ENCODE results near the gene NMT1. TPM values are rescaled to one million over a fixed set of nuclear protein-coding genes. Genes with fewer than 3 reads are reported as not detected.
"Not testable (repeated sequence)": the region's sequence is repeated elsewhere in the genome, so short reads cannot be mapped to it uniquely, and the experiment has no call there.

NMT1 gene
- total RNA-seq, 5 donors from 2014 or later (not counting 1 experiment from before 2014, with no cell fraction given) = 79.5 to 139 (median 125) TPM

DNA sequence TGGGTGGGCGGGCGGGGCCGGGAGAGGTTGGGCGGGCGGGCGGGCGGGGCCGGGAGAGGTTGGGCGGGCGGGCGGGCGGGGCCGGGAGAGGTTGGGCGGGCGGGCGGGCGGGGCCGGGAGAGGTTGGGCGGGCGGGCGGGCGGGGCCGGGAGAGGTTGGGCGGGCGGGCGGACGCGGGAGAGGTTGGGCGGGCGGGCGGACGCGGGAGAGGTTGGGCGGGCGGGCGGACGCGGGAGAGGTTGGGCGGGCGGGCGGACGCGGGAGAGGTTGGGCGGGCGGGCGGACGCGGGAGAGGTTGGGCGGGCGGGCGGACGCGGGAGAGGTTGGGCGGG, 9.4 kb upstream of the NMT1 start:
- H3K27me3 Mint-ChIP-seq; H3K9me3 Mint-ChIP-seq; H3K4me3 ChIP-seq (ENCODE audit: control insufficient read depth in 1 of 2, extremely low read depth in 1 of 2, low read length in 1 of 2); H3K27ac ChIP-seq (ENCODE audit: low read length); H3K9me3 ChIP-seq; H3K27me3 ChIP-seq (replicated peaks in 1 of 2; ENCODE audit: control insufficient read depth in 2 of 2, extremely low read depth in 1 of 2, insufficient read depth in 2 of 2, low read length in 1 of 2); H3K36me3 Mint-ChIP-seq; CTCF ChIA-PET; H3K27ac Mint-ChIP-seq; DNase-seq; H3K36me3 ChIP-seq (ENCODE audit: control insufficient read depth in 2 of 2, extremely low read depth in 1 of 2, insufficient read depth in 1 of 2, low read length in 1 of 2); ATAC-seq (replicated peaks in 1 of 4): not testable (repeated sequence)
- H3K4me1 ChIP-seq (ENCODE audit: control insufficient read depth in 1 of 2, extremely low read depth in 1 of 2, insufficient read depth in 2 of 2, low read length in 2 of 2) = peaks cover 12 to 42% of the 10 kb centered on the region in 2 experiments
- peak overlapping the region in 1 of 3 donors; percentile 69 for H3K4me3 Mint-ChIP-seq
- no CpG with 5 or more reads among the region's 54 CpGs for WGBS (ENCODE audit: insufficient coverage)
- peaks cover 31 to 43% (median 41%) of the 10 kb centered on the region in 3 donors for H3K4me1 Mint-ChIP-seq
- POLR2A ChIA-PET = interaction anchor here in 1 of 2 donors (0.6 kb wide), 1 partner anchor 96 kb away, joined by 10 read pairs; the partner anchor contains the start of gene HEXIM1

- Histone ChIP-seq H3K4me3 (ENCODE audit: control insufficient read depth in 1 of 2, extremely low read depth in 1 of 2, low read length in 1 of 2) (peak overlapping the region; percentile 42 to 54), H3K9me3 (no peaks in the 10 kb centered on the region), H3K36me3 (ENCODE audit: control insufficient read depth in 2 of 2, extremely low read depth in 1 of 2, insufficient read depth in 1 of 2, low read length in 1 of 2) (peaks cover 2 to 8% of the 10 kb centered on the region in 2 donors), H3K27me3 (replicated peaks in 1 of 2; ENCODE audit: control insufficient read depth in 2 of 2, extremely low read depth in 1 of 2, insufficient read depth in 2 of 2, low read length in 1 of 2) (no peaks in the 10 kb centered on the region), H3K4me1 (ENCODE audit: control insufficient read depth in 1 of 2, extremely low read depth in 1 of 2, insufficient read depth in 2 of 2, low read length in 2 of 2) (peaks cover 12 to 42% of the 10 kb centered on the region in 2 experiments), H3K27ac (ENCODE audit: low read length) (peak overlapping the region; percentile 40)
- H3K4me1 Mint-ChIP-seq = peaks cover 31 to 39% (median 37%) of the 10 kb centered on the region in 3 donors
- no peaks in the 10 kb centered on the region for H3K36me3 Mint-ChIP-seq
- ATAC-seq (replicated peaks in 1 of 4) (peak; percentile 4 to 49 (median 26)), DNase-seq (peak; percentile 12 to 67 (median 38))
- H3K27me3 Mint-ChIP-seq = no peaks in the 10 kb centered on the region
- H3K27ac Mint-ChIP-seq = peak overlapping the region; percentile 92 to 94
- H3K4me3 Mint-ChIP-seq = peak overlapping the region; percentile 69 to 84 (median 78)
- ChIA-PET CTCF (no interaction called here), POLR2A (interaction anchor here in 1 of 2 donors (0.6 kb wide), 1 partner anchor 96 kb away, joined by 10 read pairs; the partner anchor contains the start of gene HEXIM1)
- H3K9me3 Mint-ChIP-seq = no peaks in the 10 kb centered on the region
- 3% methylated on average over 18 of the region's 36 CpGs for WGBS (ENCODE audit: insufficient coverage)
Measured at GRCh38 chr17:45052052-45052772, 8.9 kb upstream of the NMT1 start.

DNA sequence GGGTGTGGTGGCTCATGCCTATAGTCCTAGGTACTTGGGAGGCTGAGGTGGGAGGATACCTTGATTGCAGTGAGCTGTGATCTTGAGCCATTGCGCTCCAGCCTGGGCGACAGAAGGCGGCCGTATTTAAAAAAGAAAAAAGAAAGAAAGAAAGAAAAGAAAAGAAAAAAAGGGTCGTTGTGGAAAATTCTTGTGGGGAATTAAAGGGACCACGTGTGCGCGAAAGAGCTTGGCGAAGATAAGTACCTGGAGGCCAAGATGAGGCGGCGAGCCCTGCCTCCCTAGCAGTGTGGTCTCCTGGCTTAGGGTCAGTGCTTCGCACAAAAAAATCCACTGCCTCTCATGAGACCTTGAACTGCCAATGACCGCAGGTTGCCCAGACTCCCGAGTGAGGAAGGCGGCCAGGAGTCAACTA, 728 bp upstream of the NMT1 start:
- WGBS (ENCODE audit: insufficient coverage) = 9% methylated on average over 15 of the region's 15 CpGs
- H3K36me3 ChIP-seq (ENCODE audit: control insufficient read depth in 2 of 2, extremely low read depth in 1 of 2, insufficient read depth in 1 of 2, low read length in 1 of 2) = peaks cover 2 to 10% of the 10 kb centered on the region in 2 donors
- H3K4me3 Mint-ChIP-seq = peak overlapping the region; percentile 85 to 100 (median 97)
- H3K27ac ChIP-seq (ENCODE audit: low read length) = peak overlapping the region; percentile 81
- H3K27ac Mint-ChIP-seq = peak overlapping the region; percentile 100
- no peak for ATAC-seq (replicated peaks in 1 of 4)
- DNase-seq = no peak
- H3K4me3 ChIP-seq (ENCODE audit: control insufficient read depth in 1 of 2, extremely low read depth in 1 of 2, low read length in 1 of 2) = peak overlapping the region; percentile 93 to 98
- H3K9me3 ChIP-seq = no peaks in the 10 kb centered on the region
- ChIA-PET POLR2A (interaction anchor here in 1 of 2 donors (0.5 to 1.3 kb wide), 4 partner anchors 14 to 893 kb away, joined by 3 to 7 read pairs (median 4); partner anchors contain the start of gene HEXIM1), CTCF (interaction anchor here in 1 of 2 donors (1.3 kb wide), 2 partner anchors 75 to 91 kb away, joined by 6 to 12 read pairs; partner anchors contain the start of gene ACBD4)
- peaks cover 14 to 42% of the 10 kb centered on the region in 2 experiments for H3K4me1 ChIP-seq (ENCODE audit: control insufficient read depth in 1 of 2, extremely low read depth in 1 of 2, insufficient read depth in 2 of 2, low read length in 2 of 2)
- H3K9me3 Mint-ChIP-seq = no peaks in the 10 kb centered on the region
- H3K36me3 Mint-ChIP-seq = no peaks in the 10 kb centered on the region
- H3K27me3 ChIP-seq (replicated peaks in 1 of 2; ENCODE audit: control insufficient read depth in 2 of 2, extremely low read depth in 1 of 2, insufficient read depth in 2 of 2, low read length in 1 of 2) = peaks cover 0 to 3% of the 10 kb centered on the region in 2 experiments
- H3K4me1 Mint-ChIP-seq = peaks cover 37 to 61% (median 55%) of the 10 kb centered on the region in 3 donors
- H3K27me3 Mint-ChIP-seq = no peaks in the 10 kb centered on the region

DNA sequence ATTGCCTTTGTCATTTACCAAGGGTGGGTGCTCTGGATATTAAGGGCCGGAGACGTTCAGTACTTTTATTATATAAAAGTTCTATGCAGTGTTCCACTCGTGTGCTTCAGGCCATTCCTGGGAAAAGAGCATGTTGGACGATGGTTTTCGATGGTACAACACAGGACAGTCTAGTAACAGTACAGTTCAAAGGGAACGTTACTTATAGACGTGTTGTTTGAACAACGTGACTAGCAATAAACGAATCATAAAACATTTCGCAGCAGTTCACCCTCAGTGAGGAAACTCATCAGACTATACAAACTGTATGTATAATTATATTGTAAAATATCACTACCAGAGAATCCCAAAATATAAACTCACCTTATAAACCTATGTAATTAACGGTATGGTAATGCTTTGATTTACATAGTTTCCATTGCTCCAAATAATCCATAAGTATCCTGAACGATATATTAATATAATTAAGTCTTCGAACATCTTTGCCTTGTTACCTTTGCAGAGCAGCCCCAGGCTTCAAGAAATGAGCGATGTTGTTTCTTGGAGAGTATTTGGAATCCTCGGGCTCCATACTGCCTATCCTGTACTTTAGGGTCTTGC, 589 bp downstream of the NMT1 start:
- ChIA-PET POLR2A (interaction anchor here in 1 of 2 donors (1.0 to 1.3 kb wide), 2 partner anchors 87 to 894 kb away, joined by 3 to 5 read pairs; partner anchors contain the start of gene HEXIM1), CTCF (interaction anchor here in 1 of 2 donors (0.6 to 1.3 kb wide), 4 partner anchors 39 to 90 kb away, joined by 3 to 12 read pairs (median 5); partner anchors contain the start of gene ACBD4)
- H3K27me3 Mint-ChIP-seq = no peaks in the 10 kb centered on the region
- H3K4me3 ChIP-seq (ENCODE audit: control insufficient read depth in 1 of 2, extremely low read depth in 1 of 2, low read length in 1 of 2) = peak overlapping the region; percentile 93 to 98
- H3K4me3 Mint-ChIP-seq = peak overlapping the region; percentile 85 to 100 (median 97)
- H3K36me3 Mint-ChIP-seq = no peaks in the 10 kb centered on the region
- H3K27me3 ChIP-seq (replicated peaks in 1 of 2; ENCODE audit: control insufficient read depth in 2 of 2, extremely low read depth in 1 of 2, insufficient read depth in 2 of 2, low read length in 1 of 2) = peaks cover 0 to 3% of the 10 kb centered on the region in 2 experiments
- peak overlapping the region; percentile 81 for H3K27ac ChIP-seq (ENCODE audit: low read length)
- no peaks in the 10 kb centered on the region for H3K9me3 Mint-ChIP-seq
- ATAC-seq (replicated peaks in 1 of 4) = no peak
- peaks cover 14 to 42% of the 10 kb centered on the region in 2 experiments for H3K4me1 ChIP-seq (ENCODE audit: control insufficient read depth in 1 of 2, extremely low read depth in 1 of 2, insufficient read depth in 2 of 2, low read length in 2 of 2)
- peaks cover 2 to 7% of the 10 kb centered on the region in 2 donors for H3K36me3 ChIP-seq (ENCODE audit: control insufficient read depth in 2 of 2, extremely low read depth in 1 of 2, insufficient read depth in 1 of 2, low read length in 1 of 2)
- peak overlapping the region; percentile 100 for H3K27ac Mint-ChIP-seq
- H3K9me3 ChIP-seq = no peaks in the 10 kb centered on the region
- no peak for DNase-seq
- peaks cover 33 to 64% (median 57%) of the 10 kb centered on the region in 3 donors for H3K4me1 Mint-ChIP-seq
- WGBS (ENCODE audit: insufficient coverage) = 80% methylated on average over 1 of the region's 15 CpGs

GRCh38 chr17:45063198-45063597, 2.1 kb downstream of the NMT1 start:
- Histone ChIP-seq H3K9me3 (no peaks in the 10 kb centered on the region), H3K36me3 (ENCODE audit: control insufficient read depth in 2 of 2, extremely low read depth in 1 of 2, insufficient read depth in 1 of 2, low read length in 1 of 2) (peaks cover 2 to 10% of the 10 kb centered on the region in 2 donors), H3K27me3 (replicated peaks in 1 of 2; ENCODE audit: control insufficient read depth in 2 of 2, extremely low read depth in 1 of 2, insufficient read depth in 2 of 2, low read length in 1 of 2) (peaks cover 0 to 3% of the 10 kb centered on the region in 2 experiments), H3K27ac (ENCODE audit: low read length) (no peak overlapping the region), H3K4me3 (ENCODE audit: control insufficient read depth in 1 of 2, extremely low read depth in 1 of 2, low read length in 1 of 2) (no peak overlapping the region), H3K4me1 (ENCODE audit: control insufficient read depth in 1 of 2, extremely low read depth in 1 of 2, insufficient read depth in 2 of 2, low read length in 2 of 2) (peaks cover 14 to 44% of the 10 kb centered on the region in 2 experiments)
- no peaks in the 10 kb centered on the region for H3K9me3 Mint-ChIP-seq
- ChIA-PET CTCF (interaction anchor here (0.7 to 1.6 kb wide), 2 partner anchors 72 to 86 kb away, joined by 4 to 8 read pairs; partner anchors contain the start of gene ACBD4 (in 1 of the 2)), POLR2A (interaction anchor here in 1 of 2 donors (0.6 kb wide), 1 partner anchor 186 kb away, joined by 3 read pairs; no protein-coding TSS in a partner anchor)
- WGBS (ENCODE audit: insufficient coverage) = no CpG with 5 or more reads among the region's 1 CpG
- ATAC-seq (replicated peaks in 1 of 4) (no peak), DNase-seq (no peak)
- peaks cover 7% of the 10 kb centered on the region for H3K36me3 Mint-ChIP-seq
- H3K4me3 Mint-ChIP-seq = peak overlapping the region in 2 of 3 donors; percentile 39 to 85
- H3K4me1 Mint-ChIP-seq = peaks cover 43 to 77% (median 70%) of the 10 kb centered on the region in 3 donors
- H3K27me3 Mint-ChIP-seq = no peaks in the 10 kb centered on the region
- H3K27ac Mint-ChIP-seq = peak overlapping the region in 1 of 2 donors; percentile 63

DNA sequence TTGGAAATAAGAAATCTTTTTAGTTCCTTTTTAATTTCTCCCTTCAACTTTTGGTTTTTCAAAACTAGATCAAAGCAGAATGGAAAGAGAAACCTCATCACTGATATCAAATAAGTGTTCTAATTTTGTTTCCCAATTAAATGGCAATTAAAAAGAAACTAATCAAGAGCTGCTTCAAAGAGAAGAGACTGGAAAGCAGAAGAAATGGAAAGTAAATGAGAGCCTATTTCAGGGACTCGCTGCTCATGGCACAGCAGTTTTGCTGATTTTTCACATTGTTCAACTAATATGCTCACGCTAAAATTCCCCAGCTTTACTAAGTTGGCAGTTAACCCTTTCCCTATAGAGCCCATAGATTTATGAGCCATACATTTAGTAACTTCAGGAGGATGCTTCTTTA, 6.5 kb downstream of the NMT1 start:
- DNase-seq = no peak
- Histone ChIP-seq H3K9me3 (no peaks in the 10 kb centered on the region), H3K4me3 (ENCODE audit: control insufficient read depth in 1 of 2, extremely low read depth in 1 of 2, low read length in 1 of 2) (no peak overlapping the region), H3K36me3 (ENCODE audit: control insufficient read depth in 2 of 2, extremely low read depth in 1 of 2, insufficient read depth in 1 of 2, low read length in 1 of 2) (peaks cover 2 to 14% of the 10 kb centered on the region in 2 donors), H3K27ac (ENCODE audit: low read length) (no peak overlapping the region), H3K27me3 (replicated peaks in 1 of 2; ENCODE audit: control insufficient read depth in 2 of 2, extremely low read depth in 1 of 2, insufficient read depth in 2 of 2, low read length in 1 of 2) (no peaks in the 10 kb centered on the region), H3K4me1 (ENCODE audit: control insufficient read depth in 1 of 2, extremely low read depth in 1 of 2, insufficient read depth in 2 of 2, low read length in 2 of 2) (peaks cover under 1 to 23% of the 10 kb centered on the region in 2 experiments)
- H3K4me1 Mint-ChIP-seq = peaks cover 25 to 45% (median 45%) of the 10 kb centered on the region in 3 donors
- ATAC-seq (replicated peaks in 1 of 4) = no peak
- H3K9me3 Mint-ChIP-seq = no peaks in the 10 kb centered on the region
- H3K36me3 Mint-ChIP-seq = peaks cover 7% of the 10 kb centered on the region
- CTCF ChIA-PET = interaction anchor here in 1 of 2 donors (1.0 to 1.3 kb wide), 3 partner anchors 46 to 131 kb away, joined by 3 to 4 read pairs (median 3); partner anchors contain the start of gene ACBD4
- H3K4me3 Mint-ChIP-seq = no peak overlapping the region
- H3K27me3 Mint-ChIP-seq = no peaks in the 10 kb centered on the region
- WGBS (ENCODE audit: insufficient coverage) = no CpG with 5 or more reads among the region's 2 CpGs
- POLR2A ChIA-PET = interaction anchor here (0.7 kb wide), 2 partner anchors 258 to 300 kb away, joined by 3 read pairs; no protein-coding TSS in a partner anchor
- peak overlapping the region in 1 of 2 donors; percentile 48 for H3K27ac Mint-ChIP-seq
